ENCODE data around the gene FTH1.

The FTH1 gene

DNA sequence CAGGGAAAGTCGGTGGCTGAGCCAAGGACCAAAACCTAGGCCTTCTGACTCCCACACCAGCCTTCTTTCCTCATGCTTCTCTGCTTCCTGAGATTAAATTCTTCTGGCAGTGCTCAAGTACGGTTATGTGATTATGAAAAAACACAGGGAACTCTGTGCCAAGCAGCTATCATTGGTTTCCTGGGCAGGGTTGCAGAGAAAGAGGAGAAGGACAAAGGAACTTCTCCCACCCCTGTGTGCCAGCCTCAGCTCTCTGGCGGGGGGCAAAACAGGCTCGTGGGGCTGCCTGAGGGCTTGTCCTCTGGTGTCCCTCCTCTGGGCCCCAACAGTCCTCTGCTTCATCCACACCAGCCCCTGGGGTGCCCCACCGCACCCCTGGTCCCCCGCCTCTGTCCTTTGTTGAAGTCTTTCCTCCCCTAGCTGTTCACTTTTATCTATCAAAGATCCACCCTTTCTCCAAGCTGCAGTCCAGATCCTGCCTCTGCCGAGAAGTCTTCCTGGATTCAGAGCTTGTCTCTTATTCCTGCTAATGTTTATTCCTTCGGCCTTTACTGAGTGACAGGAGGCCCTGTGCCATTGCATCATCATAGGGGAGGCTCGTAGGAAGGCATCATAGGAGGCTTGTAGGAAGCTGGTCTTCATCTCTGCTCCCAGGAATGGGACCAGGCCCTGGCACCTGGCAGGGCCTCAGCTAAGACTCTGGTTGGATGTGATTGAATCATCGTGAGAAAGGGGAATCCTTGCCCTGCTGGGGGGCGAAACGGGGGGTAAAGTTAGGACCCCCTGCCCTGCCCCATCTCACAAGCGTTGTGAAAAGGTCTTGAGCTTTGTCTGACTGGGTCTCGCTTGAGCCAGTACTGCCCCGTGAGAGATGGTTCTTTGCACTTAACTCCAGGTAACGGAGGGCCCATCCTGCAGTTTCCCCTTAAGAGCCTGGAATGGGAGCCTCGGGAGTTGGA is 11.5 kb upstream of the FTH1 start:
- in situ Hi-C loops (cut with MboI; ENCODE audit: low pct_unique_long_range_greater_than_20kb, low sequenced_read_pairs, unreplicated experiment) = no loop called here
- TF ChIP-seq, protein P1, sequence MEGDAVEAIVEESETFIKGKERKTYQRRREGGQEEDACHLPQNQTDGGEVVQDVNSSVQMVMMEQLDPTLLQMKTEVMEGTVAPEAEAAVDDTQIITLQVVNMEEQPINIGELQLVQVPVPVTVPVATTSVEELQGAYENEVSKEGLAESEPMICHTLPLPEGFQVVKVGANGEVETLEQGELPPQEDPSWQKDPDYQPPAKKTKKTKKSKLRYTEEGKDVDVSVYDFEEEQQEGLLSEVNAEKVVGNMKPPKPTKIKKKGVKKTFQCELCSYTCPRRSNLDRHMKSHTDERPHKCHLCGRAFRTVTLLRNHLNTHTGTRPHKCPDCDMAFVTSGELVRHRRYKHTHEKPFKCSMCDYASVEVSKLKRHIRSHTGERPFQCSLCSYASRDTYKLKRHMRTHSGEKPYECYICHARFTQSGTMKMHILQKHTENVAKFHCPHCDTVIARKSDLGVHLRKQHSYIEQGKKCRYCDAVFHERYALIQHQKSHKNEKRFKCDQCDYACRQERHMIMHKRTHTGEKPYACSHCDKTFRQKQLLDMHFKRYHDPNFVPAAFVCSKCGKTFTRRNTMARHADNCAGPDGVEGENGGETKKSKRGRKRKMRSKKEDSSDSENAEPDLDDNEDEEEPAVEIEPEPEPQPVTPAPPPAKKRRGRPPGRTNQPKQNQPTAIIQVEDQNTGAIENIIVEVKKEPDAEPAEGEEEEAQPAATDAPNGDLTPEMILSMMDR (IDR thresholded peaks at IDR 0.05; ENCODE audit: extremely low read depth, insufficient read depth, missing control alignments) = no peak
- no peak for DNase-seq (ENCODE audit: low spot score)

DNA sequence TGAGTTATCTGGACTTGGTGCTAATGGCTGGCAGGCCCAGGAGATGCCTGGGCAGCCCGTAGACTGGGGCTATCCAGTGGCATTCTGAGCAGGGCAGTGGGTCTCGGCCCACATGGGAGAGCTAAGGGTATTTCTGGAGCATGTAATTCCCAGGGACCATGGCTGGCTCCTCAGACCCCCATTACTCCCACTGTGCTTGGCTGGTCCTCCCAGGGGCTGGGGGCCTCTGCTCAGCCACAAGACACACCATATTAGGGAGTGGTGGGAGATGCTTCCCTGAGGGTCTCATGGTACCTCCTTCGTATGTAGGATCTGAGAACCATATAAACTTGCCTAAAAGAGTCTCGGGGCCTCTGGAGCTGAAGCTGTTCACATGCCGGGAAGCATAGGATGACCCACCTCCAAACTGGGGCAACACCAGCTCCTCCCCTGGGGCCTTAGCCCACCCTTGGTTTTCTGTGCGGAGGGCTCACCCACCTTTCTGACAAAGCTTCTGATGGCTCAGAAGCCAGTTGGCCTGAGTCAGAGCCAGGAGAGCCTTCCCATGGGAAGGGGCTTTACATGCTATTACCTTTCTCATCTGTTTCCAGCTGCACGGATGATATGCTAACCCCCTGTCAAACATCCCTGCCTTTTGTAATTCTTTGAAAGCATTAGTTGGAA is 9.5 kb upstream of the FTH1 start:
- DNase-seq (ENCODE audit: low spot score) = no peak
- in situ Hi-C loops (cut with MboI; ENCODE audit: low pct_unique_long_range_greater_than_20kb, low sequenced_read_pairs, unreplicated experiment) = no loop called here
- TF ChIP-seq, protein P1 (IDR thresholded peaks at IDR 0.05; ENCODE audit: extremely low read depth, insufficient read depth, missing control alignments) = no peak

DNA sequence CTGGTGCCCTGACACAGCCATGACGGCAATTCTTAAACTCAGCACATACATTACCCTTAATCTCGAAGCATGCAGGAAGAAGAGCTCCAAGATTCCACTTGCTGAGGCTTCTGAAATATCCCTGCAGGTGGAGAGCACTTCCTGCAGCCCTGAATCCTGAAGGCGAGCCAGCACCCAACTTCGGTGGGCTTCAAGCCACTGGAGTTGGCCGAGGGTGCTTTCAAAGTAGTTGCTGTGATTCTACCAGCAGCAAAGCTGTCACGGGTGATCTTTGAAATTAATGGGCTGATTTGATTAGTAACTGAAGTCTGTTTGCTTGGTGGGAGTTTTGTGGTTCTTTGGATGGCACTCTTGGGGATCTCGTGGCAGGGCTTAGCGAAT is 9.0 kb upstream of the FTH1 start:
- in situ Hi-C loops (cut with MboI; ENCODE audit: low pct_unique_long_range_greater_than_20kb, low sequenced_read_pairs, unreplicated experiment) = no loop called here
- DNase-seq (ENCODE audit: low spot score) = no peak
- TF ChIP-seq, protein P1 (IDR thresholded peaks at IDR 0.05; ENCODE audit: extremely low read depth, insufficient read depth, missing control alignments) = no peak

DNA sequence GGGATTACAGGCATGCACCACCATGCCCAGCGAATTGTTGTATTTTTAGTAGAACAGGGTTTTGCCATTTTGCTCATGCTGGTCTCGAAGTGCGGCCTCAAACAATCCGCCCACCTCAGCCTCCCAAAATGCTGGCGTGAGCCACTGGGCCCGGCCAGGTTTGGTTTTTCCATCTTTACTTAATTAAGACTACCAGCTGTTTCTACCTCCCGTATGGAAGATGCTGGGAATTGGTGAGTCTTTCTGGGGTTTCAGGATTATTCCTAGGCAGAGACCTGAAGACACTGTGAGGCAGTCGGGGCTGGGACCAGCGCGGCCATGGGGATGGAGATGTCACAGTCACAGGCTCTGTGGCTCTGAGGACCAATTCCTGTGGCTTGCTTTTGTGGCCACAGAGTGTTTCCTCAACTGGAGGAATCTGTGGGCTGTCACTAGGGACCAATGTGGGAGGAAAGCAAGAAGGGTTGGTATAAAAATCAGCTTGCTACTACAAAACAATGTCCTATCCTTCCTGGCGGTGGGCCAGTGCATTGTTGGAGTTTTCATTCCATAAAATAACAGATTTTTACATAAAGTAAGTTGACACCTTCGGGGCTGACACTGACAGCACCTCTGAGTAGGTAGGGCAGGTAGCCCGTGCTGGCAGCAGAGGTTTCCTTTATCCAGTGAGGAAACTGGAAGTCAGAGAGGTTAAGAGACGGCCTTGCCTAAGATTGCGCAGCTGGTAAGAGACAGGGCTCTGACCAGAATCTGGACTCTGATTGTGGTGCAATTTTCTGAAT is 8.4 kb upstream of the FTH1 start:
- TF ChIP-seq, protein P1 (IDR thresholded peaks at IDR 0.05; ENCODE audit: extremely low read depth, insufficient read depth, missing control alignments) = no peak
- DNase-seq (ENCODE audit: low spot score) = no peak
- in situ Hi-C loops (cut with MboI; ENCODE audit: low pct_unique_long_range_greater_than_20kb, low sequenced_read_pairs, unreplicated experiment) = no loop called here

DNA sequence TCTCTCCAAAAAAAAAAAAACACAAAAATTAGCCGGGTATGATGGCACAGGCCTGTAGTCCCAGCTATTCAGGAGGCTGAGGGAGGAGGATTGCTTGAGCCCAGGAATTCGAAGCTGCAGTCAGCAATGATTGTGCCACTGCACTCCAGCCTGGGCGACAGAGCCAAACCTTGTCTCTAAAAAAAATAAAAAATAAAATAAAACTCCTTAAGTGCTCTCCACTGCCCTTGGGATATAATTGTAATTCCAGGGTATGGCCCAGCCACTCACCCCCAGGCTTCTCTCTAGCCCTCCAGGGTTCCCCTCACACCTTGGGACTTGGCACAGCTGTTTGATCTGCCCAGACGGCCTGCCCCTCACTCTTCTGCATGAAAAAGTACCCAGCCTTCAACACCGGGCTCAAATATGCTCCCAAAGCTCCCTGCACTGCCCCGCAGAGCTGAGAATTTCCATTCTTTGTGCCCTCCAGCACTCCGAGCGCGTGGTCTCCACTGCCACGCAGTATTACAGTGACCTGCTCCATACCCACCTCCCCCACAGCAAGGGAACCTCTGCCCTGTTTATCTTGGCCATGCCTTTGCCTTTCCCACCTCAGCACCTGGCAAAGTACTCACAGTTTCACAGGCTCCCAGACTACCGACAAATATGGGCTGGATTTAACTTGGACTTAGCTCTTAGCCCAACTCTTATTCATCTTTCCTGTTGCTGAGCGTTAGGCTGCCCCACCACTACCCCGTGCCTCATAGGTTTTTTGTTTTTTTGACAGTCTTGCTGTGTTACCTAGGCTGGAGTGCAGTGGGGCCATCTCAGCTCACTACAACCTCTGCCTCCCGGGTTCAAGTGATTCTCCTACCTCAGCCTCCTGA is 7.6 kb upstream of the FTH1 start:
- in situ Hi-C loops (cut with MboI; ENCODE audit: low pct_unique_long_range_greater_than_20kb, low sequenced_read_pairs, unreplicated experiment) = no loop called here
- no peak for DNase-seq (ENCODE audit: low spot score)
- TF ChIP-seq, protein P1 (IDR thresholded peaks at IDR 0.05; ENCODE audit: extremely low read depth, insufficient read depth, missing control alignments) = no peak

Data from GM13977 (cell line).